ENCODE results near the gene BEST1.

GRCh38 chr11:61919705-61920631, 30.2 kb upstream of the BEST1 start:
- TF ChIP-seq, protein P1, sequence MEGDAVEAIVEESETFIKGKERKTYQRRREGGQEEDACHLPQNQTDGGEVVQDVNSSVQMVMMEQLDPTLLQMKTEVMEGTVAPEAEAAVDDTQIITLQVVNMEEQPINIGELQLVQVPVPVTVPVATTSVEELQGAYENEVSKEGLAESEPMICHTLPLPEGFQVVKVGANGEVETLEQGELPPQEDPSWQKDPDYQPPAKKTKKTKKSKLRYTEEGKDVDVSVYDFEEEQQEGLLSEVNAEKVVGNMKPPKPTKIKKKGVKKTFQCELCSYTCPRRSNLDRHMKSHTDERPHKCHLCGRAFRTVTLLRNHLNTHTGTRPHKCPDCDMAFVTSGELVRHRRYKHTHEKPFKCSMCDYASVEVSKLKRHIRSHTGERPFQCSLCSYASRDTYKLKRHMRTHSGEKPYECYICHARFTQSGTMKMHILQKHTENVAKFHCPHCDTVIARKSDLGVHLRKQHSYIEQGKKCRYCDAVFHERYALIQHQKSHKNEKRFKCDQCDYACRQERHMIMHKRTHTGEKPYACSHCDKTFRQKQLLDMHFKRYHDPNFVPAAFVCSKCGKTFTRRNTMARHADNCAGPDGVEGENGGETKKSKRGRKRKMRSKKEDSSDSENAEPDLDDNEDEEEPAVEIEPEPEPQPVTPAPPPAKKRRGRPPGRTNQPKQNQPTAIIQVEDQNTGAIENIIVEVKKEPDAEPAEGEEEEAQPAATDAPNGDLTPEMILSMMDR (conservative IDR thresholded peaks at IDR 0.05 in 1 of 2, IDR thresholded peaks at IDR 0.05 in 1 of 2; ENCODE audit: low read depth in 1 of 2, low read length in 2 of 2), result no peak
- TF ChIP-seq EZH2 (IDR thresholded peaks at IDR 0.05; ENCODE audit: low read length, missing control alignments), result no peak
